ENCODE measurements around the gene PRIMA1. TPM values are rescaled to one million over a fixed set of nuclear protein-coding genes. Genes with fewer than 3 reads are reported as not detected.

The PRIMA1 gene
- polyA plus RNA-seq, 1 of the 3 experiments (the other 2 are of a cell fraction) = 0.18 TPM

- Histone ChIP-seq H3K9ac (no peak overlapping the region), H3F3A (replicated peaks; ENCODE audit: insufficient read depth) (no peaks in the 10 kb centered on the region), H3K36me3 (replicated peaks in 1 of 2; ENCODE audit: control insufficient read depth in 1 of 2, insufficient read depth in 2 of 2, low read length in 1 of 2) (no peaks in the 10 kb centered on the region), H3K4me3 (ENCODE audit: low read depth in 2 of 2, low read length in 1 of 2) (no peak overlapping the region), H3K9me3 (no peaks in the 10 kb centered on the region; the same call in none of the 2 replicates), H3K4me2 (no peak overlapping the region), H3K27me3 (ENCODE audit: insufficient read depth) (no peaks in the 10 kb centered on the region), H3K79me2 (ENCODE audit: insufficient read depth) (no peaks in the 10 kb centered on the region), H3K27ac (ENCODE audit: low read depth in 2 of 2, low read length in 1 of 2) (no peak overlapping the region), H2AFZ (ENCODE audit: low read depth) (no peak overlapping the region), H3K4me1 (ENCODE audit: control insufficient read depth in 1 of 2, insufficient read depth in 2 of 2, low read depth in 1 of 2, low read length in 1 of 2) (no peaks in the 10 kb centered on the region), H4K20me1 (ENCODE audit: insufficient read depth) (no peaks in the 10 kb centered on the region), H3K9me2 (no peaks in the 10 kb centered on the region)
- TF ChIP-seq REST (IDR thresholded peaks at IDR 0.05; ENCODE audit: low read depth, low read length) (no peak), EP300 (IDR thresholded peaks at IDR 0.05; ENCODE audit: borderline replicate concordance in 1 of 2, low read depth in 1 of 2, low read length in 1 of 2) (no peak), TAF1 (IDR thresholded peaks at IDR 0.05; ENCODE audit: borderline replicate concordance, low read depth, low read length) (no peak), SIN3A (IDR thresholded peaks at IDR 0.05; ENCODE audit: borderline replicate concordance, low read depth, low read length) (no peak), RAD21 (IDR thresholded peaks at IDR 0.05; ENCODE audit: low read length) (no peak), CTCF (IDR thresholded peaks at IDR 0.05) (no peak), YY1 (IDR thresholded peaks at IDR 0.05; ENCODE audit: low read depth) (no peak), JUND (IDR thresholded peaks at IDR 0.05) (no peak), TCF12 (IDR thresholded peaks at IDR 0.05) (no peak), RCOR1 (IDR thresholded peaks at IDR 0.05; ENCODE audit: low read length) (no peak), NFIC (IDR thresholded peaks at IDR 0.05; ENCODE audit: borderline replicate concordance) (no peak), RXRA (IDR thresholded peaks at IDR 0.05; ENCODE audit: borderline replicate concordance, low read depth) (no peak), IRF3 (IDR thresholded peaks at IDR 0.05; ENCODE audit: low read depth, low read length) (no peak), MAX (IDR thresholded peaks at IDR 0.05; ENCODE audit: low read depth) (no peak), MEF2A (IDR thresholded peaks at IDR 0.05; ENCODE audit: borderline replicate concordance, low read depth) (no peak)
- 67% methylated on average over 10 of the region's 10 CpGs for WGBS (ENCODE audit: low lambda C conversion rate)
- CTCF ChIA-PET = interaction anchor here (1.3 to 1.6 kb wide), 2 partner anchors 17 to 164 kb away, joined by 3 to 9 read pairs; no protein-coding TSS in a partner anchor
- POLR2A ChIA-PET = interaction anchor here (1.0 kb wide), 1 partner anchor 18 kb away, joined by 3 read pairs; no protein-coding TSS in a partner anchor
- DNase-seq = no peak
Observed at GRCh38 chr14:93818857-93819256, 30.6 kb upstream of the PRIMA1 start.

All from SK-N-SH (cell line).